ENCODE measurements around the gene NR2E1.

Gene NR2E1

DNA sequence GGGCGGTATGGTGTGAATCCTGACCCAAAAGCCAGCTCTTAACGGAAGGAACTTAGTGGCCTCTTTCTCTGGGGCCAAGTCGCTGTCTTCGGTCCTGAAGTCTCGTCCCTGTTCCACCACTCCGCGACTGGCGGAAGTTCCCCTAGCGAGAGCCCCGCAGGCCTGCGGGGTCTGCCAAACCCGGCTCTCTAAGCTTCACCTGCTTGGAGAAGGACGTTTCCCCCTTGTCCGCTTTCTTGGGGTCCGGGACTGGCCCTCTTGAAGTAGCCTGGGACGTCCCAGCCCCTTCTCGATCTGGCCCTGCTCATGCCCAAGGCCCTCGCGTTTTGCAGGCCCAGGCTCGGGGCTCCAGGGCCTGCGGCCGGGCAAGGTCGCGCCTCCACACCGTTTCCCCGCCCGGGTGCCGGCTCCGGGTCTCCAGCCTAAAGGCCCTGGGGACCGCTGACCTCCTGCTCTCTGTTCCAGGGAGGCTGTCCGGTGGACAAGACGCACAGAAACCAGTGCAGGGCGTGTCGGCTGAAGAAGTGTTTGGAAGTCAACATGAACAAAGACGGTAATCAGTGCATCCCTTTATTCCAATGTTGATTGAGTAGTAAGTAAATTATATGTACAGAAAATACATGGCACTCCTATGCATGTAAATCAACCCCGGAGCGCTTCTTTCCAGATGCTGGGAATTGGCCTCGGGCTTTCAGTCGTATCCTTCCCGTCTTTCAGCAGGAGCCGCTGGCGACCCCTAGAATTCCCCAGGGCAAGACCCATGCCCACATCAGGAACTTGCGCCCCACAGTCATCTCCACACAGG lies 8.8 kb downstream of the NR2E1 start:
- DNase-seq = peak; percentile 59

GRCh38 chr6:108175176-108175591 lies 9.4 kb downstream of the NR2E1 start:
- no peak for DNase-seq

DNA sequence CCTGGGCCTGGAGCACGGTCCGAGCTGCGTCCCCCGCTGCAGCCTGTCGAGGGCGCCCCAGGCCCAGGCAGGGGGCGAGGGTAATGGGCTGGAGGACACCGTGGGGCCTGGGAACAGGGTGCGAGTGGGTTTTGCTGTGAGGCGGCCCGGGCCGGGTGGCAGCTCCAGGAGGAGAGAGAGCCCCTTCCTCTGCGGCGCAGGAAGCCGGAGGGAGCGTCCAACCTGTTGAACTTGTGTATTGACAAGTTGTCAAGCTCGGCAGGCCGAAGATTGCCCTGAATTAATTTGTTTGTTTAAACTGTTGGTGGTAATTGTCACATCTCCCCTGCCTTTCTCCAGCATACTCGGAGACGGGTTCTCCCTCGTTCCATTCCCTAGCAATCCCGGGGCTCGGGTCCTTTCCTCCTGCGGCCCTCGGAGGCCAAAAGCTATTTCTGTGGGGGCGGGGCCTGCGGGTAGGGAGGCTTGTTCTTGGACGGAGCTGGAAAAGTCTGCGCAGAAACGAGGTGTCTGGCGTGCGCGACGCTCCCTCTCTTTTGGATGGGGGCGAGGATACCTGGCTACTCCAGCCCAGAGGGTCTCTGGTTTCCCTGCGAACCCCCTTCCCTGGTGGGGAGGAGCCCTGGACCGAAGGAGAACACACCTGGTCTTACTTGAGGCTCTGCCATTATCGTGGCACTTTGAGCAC lies 9.9 kb downstream of the NR2E1 start:
- DNase-seq = peak; percentile 55

- no peak for DNase-seq
These were observed 10.7 kb downstream of the NR2E1 start for GRCh38 chr6:108176281-108177089.

GRCh38 chr6:108179741-108180140 lies 13.9 kb downstream of the NR2E1 start:
- no peak for DNase-seq

DNA sequence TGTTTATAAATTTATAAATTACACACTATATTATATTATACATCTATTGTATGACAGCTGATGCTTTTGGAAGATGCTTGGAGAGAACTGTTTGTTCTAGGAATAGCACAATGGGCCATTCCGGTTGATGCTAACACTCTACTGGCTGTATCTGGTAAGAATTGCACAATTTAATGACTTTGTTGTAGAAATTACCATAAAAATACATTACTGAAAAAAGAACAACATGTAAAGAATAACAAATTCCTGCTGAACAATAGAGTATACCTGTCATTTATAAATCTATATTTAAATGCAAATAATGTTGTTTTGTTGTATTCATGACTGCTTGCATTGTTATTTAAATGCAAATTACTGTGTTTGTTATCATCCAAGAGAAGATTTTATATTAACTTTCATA lies 14.4 kb downstream of the NR2E1 start:
- no peak for DNase-seq

DNA sequence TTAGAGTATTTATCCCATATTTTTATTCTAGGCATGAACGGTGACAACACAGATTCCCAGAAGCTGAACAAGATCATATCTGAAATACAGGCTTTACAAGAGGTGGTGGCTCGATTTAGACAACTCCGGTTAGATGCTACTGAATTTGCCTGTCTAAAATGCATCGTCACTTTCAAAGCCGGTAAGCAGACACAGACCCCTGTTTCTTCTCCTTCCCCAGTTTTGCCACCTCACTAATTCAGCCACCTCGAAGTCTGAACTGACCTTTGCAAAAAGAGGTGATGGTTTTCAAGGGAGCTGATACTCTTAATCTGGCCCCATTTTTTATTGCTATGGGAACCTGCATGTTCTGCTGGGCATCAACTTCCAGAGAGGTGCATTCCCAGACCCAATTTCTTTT lies 15.0 kb downstream of the NR2E1 start:
- DNase-seq = no peak

- DNase-seq = no peak
These were observed 20.4 kb downstream of the NR2E1 start for GRCh38 chr6:108186226-108186625.

DNA sequence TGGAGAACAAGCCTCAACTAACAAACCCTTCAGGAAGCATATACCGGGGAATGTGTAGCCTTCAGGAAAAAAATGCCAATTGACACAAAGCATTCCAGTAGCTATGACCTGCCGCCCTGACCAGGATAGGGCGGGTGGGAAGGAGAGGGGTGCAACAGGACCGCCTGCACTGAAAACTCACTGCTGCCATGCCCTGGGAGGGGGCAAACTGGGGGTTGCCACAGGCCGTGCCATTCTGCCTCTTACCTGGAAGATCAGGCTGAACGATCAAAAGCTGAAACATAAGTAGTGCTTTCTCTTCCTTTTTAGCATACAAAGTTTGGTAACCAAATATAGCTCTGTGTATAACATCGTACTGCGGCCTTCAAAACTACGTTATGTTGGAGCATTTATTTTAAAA lies 21.7 kb downstream of the NR2E1 start:
- no peak for DNase-seq

GRCh38 chr6:108193131-108193530 lies 27.3 kb downstream of the NR2E1 start:
- DNase-seq = no peak

GRCh38 chr6:108193835-108194234 lies 28.0 kb downstream of the NR2E1 start:
- DNase-seq = no peak

GRCh38 chr6:108194503-108194902 lies 28.7 kb downstream of the NR2E1 start:
- DNase-seq = no peak

DNA sequence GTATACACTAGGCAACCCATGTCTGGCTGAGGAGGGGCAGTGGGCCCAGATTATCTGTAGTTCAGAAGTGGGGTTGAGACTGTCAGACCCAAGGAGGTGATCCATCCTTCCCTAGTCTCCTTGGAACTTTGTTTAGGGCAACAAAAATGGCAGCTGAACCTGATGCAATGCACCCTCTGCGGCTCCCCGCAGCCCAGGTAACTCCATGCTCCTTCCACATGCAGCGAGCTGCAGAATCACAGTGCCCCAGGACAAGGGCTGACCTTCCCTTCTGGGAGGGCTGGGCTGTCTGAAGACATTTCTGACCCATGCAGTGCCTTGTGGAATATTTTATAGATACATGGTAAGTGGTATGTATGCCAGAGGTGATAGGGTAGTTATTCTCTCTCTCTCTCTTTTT lies 29.4 kb downstream of the NR2E1 start:
- DNase-seq = no peak

DNA sequence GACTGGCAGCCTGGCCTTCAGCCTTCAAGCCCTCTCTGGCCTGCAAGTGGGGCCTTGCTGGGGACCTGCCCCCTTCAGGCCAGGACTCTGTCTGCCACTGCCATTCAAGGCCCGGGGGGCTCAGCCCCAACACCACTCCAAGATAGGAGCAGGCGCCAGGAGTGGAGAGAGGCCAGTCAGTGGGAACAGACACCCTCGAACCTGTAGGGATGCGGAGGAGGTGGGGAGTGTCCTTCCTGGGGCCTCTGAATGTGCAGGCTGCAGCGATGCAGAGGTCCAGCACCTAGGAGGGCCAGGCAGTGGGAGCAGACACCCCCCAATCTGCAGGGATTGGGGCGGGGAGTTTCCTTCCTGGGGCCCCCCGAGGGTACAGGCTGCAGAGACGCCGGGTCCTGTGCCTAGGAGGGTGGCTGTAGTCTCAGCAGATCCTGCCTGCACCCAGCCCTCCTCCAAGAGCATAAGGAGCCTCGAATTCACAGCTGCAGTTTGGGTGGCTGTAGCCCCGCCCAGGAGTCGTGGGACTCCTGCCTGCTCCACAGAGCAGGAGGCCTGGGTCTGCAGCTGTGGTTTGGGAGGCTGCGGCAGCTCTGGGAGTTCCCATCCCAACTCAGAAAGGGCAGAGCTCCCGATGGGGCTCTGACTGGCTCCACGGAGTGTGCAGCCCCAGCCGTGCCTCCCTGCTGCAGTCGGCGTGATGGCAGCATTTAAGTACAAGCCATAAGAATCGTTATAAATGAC lies 33.1 kb downstream of the NR2E1 start:
- DNase-seq = no peak

DNA sequence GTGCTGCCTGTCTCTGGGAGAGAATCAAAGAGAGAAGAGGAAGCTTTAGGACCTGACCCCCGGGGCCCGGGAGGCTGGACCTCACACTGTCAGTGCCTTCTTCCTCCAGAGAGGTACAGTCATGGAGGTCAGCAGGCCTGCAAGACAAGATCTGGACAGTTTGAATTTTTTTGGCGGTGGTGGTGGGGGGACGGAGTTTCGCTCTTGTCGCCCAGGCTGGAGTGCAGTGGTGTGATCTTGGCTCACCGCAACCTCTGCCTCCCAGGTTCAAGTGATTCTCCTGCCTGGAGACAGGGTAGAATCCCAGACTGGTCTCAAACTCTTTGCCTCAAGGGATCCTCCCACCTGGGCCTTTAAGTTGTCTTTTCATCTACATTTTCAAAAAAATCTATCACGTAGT lies 34.4 kb downstream of the NR2E1 start:
- DNase-seq = no peak

DNA sequence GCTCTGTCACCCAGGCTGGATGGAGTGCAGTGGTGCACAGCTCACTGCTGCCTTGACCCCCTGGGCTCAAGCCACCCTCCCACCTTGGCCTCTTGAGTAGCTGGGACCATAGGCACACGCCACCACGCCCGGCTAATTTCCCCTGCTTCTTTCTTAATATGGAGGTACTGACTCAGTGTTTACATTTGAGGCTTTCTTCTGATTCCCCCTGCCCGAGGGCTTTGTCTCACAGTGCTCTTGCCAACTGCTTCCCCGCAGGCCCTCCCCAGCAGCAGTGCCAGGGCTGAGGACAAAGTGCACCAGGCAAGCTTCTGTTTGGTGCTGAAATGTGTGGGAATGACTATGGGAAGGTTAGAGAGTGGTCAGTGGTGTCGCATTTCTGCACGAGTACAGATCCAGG lies 34.8 kb downstream of the NR2E1 start:
- DNase-seq = no peak

- no peak for DNase-seq
These were observed 37.6 kb downstream of the NR2E1 start for GRCh38 chr6:108203189-108204112.

DNA sequence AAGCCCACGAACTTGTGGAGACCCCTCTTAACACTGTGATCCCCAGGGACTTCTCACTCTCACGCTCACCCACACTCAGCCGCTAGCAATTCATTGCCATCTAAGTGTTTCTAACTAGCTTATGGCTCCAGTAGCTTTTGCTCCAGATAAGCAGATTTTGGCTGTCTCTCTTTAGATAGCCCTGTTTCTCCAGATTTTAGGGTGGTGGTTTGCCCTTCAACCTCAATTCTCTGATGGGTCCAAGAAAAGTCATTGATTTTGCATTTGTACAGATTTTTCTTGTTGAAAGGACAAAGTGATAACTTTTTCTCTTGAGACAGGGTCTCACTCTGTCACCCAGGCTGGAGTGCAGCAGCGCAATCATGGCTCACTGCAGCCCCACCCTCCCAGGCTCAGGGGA lies 41.2 kb downstream of the NR2E1 start:
- no peak for DNase-seq

- no peak for DNase-seq
These were observed 43.9 kb downstream of the NR2E1 start for GRCh38 chr6:108209738-108210137.

GRCh38 chr6:108210556-108210955 lies 44.7 kb downstream of the NR2E1 start:
- no peak for DNase-seq

DNA sequence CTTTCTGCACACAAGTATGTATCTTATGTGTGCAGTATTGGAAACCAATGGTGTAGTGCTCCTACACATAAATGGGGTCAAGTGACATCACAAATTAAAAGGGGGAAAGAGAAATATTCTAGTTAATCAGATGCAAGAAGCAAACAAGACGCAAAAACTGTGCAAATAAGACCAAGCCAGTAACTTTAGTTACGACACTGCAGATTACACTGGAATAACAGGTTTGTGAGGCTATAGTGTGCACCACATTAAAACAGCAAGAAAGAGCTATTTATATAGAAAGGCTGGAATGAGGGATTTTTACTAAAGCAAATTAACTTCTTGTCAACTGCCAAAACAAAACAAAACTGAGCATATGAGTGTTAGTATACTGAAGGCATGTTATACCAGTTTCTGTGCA lies 45.8 kb downstream of the NR2E1 start:
- no peak for DNase-seq

- DNase-seq = no peak
These were observed 56.2 kb downstream of the NR2E1 start for GRCh38 chr6:108222064-108222463.

Measured in activated CD8-positive, alpha-beta memory T cell treated with anti-CD3 and anti-CD28 coated beads, Interleukin-2, amount 50 U/mL, for 48 hours (primary cell).